Measurements from ENCODE around the gene MYO1D. TPM values are rescaled to one million over a fixed set of nuclear protein-coding genes. Genes with fewer than 3 reads are reported as not detected.

The MYO1D gene
- total and polyA plus RNA-seq, 2 donors (not counting 1 experiment from before 2014, with no cell fraction given) = 5.4 to 26.7 TPM

DNA sequence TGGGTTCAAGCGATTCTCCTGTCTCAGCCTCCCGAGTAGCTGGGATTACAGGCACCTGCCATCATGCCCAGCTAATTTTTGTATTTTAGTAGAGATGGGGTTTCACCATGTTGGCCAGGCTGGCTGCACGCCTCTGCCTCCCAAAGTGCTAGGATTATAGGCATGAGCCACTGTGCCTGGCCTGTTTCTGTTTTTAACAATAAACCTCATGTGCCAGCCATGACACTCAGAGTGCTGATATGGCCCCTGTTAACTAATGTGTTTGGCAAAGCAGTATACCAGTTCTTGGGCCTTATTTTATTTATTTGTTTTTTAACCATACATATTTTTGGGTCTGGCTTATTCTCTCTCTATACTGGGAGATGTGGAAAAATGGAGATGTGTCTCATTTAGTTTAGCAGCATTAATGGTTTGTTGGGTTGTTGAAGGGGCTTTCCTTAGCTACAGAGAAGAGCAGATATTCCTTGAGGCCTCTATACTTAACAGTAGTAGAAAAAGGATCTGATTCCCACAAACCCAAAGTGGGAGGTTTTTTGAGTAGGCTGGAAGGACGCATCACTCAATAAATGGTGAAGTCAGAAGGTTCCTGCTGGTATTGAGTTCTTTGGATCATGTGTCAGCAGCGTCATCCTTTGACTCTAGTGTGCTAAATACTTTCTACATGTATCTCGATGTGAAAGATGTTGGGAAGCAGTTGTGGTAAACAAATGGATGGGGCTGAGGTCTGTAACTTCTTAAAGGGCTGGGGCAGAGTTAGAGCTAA is 406.3 kb downstream of the MYO1D start:
- Histone ChIP-seq H3K27me3 (replicated peaks in 1 of 4; ENCODE audit: control extremely low read depth in 1 of 4, control insufficient read depth in 3 of 4, insufficient read depth in 4 of 4, low read length in 3 of 4) (no peaks in the 10 kb centered on the region), H3K4me3 (ENCODE audit: control extremely low read depth in 1 of 5, extremely low read depth in 1 of 5, insufficient read depth in 1 of 5, low read depth in 2 of 5, low read length in 4 of 5) (no peak overlapping the region), H3K27ac (ENCODE audit: low read length in 2 of 2) (no peak overlapping the region), H3K79me2 (ENCODE audit: control insufficient read depth, insufficient read depth, low read length) (peaks cover 14% of the 10 kb centered on the region), H3K36me3 (replicated peaks in 1 of 2; ENCODE audit: control extremely low read depth in 1 of 2, control insufficient read depth in 1 of 2, extremely low read depth in 1 of 2, insufficient read depth in 2 of 2, low read length in 1 of 2) (peaks cover 26 to 75% of the 10 kb centered on the region in 2 experiments), H3K9me3 (ENCODE audit: control extremely low read depth in 1 of 3, control insufficient read depth in 2 of 3, insufficient read depth in 1 of 3, low read length in 2 of 3) (no peaks in the 10 kb centered on the region), H3K4me2 (replicated peaks; ENCODE audit: low read depth, low read length, poor library complexity, severe bottlenecking) (no peak overlapping the region), H3K9ac (ENCODE audit: low read length) (no peak overlapping the region), H2AFZ (ENCODE audit: insufficient read depth, low read depth, low read length, poor library complexity, severe bottlenecking) (no peak overlapping the region), H4K20me1 (ENCODE audit: control insufficient read depth, insufficient read depth, low read length, poor library complexity, severe bottlenecking) (peaks cover 4% of the 10 kb centered on the region), H3K4me1 (ENCODE audit: control insufficient read depth in 2 of 2, insufficient read depth in 2 of 2, low read length in 2 of 2) (no peaks in the 10 kb centered on the region)
- Mint-ChIP-seq H3K9me3 (ENCODE audit: insufficient read depth) (no peaks in the 10 kb centered on the region), H3K4me1 (no peaks in the 10 kb centered on the region), H3K27me3 (no peaks in the 10 kb centered on the region), H3K27ac (no peak overlapping the region), H3K4me3 (no peak overlapping the region)
- 91% methylated on average over 4 of the region's 6 CpGs for WGBS (ENCODE audit: insufficient coverage)
- intact Hi-C loops (cut with micrococcal nuclease) = no loop called here
- DNase-seq (no peak), ATAC-seq (ENCODE audit: low read depth) (no peak)
- POLR2A ChIA-PET = no interaction called here
- CTCF ChIA-PET = interaction anchor here (2.0 to 8.4 kb wide), 2 partner anchors 8 to 13 kb away, joined by 10 to 66 read pairs; no protein-coding TSS in a partner anchor
- TF ChIP-seq CTCF (IDR thresholded peaks at IDR 0.05) (no peak), EZH2 (IDR thresholded peaks at IDR 0.05; ENCODE audit: borderline replicate concordance, insufficient read depth, low read depth, low read length, poor library complexity, severe bottlenecking) (no peak)

- peaks cover 16% of the 10 kb centered on the region for H3K79me2 ChIP-seq (ENCODE audit: control insufficient read depth, insufficient read depth, low read length)
- no peak for TF ChIP-seq CTCF (IDR thresholded peaks at IDR 0.05)
- TF ChIP-seq EZH2 (IDR thresholded peaks at IDR 0.05; ENCODE audit: borderline replicate concordance, insufficient read depth, low read depth, low read length, poor library complexity, severe bottlenecking) = no peak
- H3K27me3 ChIP-seq (replicated peaks in 1 of 4; ENCODE audit: control extremely low read depth in 1 of 4, control insufficient read depth in 3 of 4, insufficient read depth in 4 of 4, low read length in 3 of 4) = no peaks in the 10 kb centered on the region
- no peak overlapping the region for H3K9ac ChIP-seq (ENCODE audit: low read length)
- CTCF ChIA-PET = no interaction called here
- POLR2A ChIA-PET = no interaction called here
- no peak overlapping the region for H2AFZ ChIP-seq (ENCODE audit: insufficient read depth, low read depth, low read length, poor library complexity, severe bottlenecking)
- H3K9me3 Mint-ChIP-seq (ENCODE audit: insufficient read depth) = no peaks in the 10 kb centered on the region
- intact Hi-C loops (cut with micrococcal nuclease) = no loop called here
- no peaks in the 10 kb centered on the region for H3K4me1 ChIP-seq (ENCODE audit: control insufficient read depth in 2 of 2, insufficient read depth in 2 of 2, low read length in 2 of 2)
- DNase-seq (no peak), ATAC-seq (ENCODE audit: low read depth) (no peak)
- no peak overlapping the region for H3K27ac Mint-ChIP-seq
- peaks cover 4% of the 10 kb centered on the region for H4K20me1 ChIP-seq (ENCODE audit: control insufficient read depth, insufficient read depth, low read length, poor library complexity, severe bottlenecking)
- H3K4me3 ChIP-seq (ENCODE audit: control extremely low read depth in 1 of 5, extremely low read depth in 1 of 5, insufficient read depth in 1 of 5, low read depth in 2 of 5, low read length in 4 of 5) = no peak overlapping the region
- peaks cover 35 to 73% of the 10 kb centered on the region in 2 experiments for H3K36me3 ChIP-seq (replicated peaks in 1 of 2; ENCODE audit: control extremely low read depth in 1 of 2, control insufficient read depth in 1 of 2, extremely low read depth in 1 of 2, insufficient read depth in 2 of 2, low read length in 1 of 2)
- H3K4me2 ChIP-seq (replicated peaks; ENCODE audit: low read depth, low read length, poor library complexity, severe bottlenecking) = no peak overlapping the region
- no peak overlapping the region for H3K4me3 Mint-ChIP-seq
- no peaks in the 10 kb centered on the region for H3K4me1 Mint-ChIP-seq
- H3K9me3 ChIP-seq (ENCODE audit: control extremely low read depth in 1 of 3, control insufficient read depth in 2 of 3, insufficient read depth in 1 of 3, low read length in 2 of 3) = no peaks in the 10 kb centered on the region
- no peak overlapping the region for H3K27ac ChIP-seq (ENCODE audit: low read length in 2 of 2)
- no peaks in the 10 kb centered on the region for H3K27me3 Mint-ChIP-seq
- WGBS (ENCODE audit: insufficient coverage) = no CpG with 5 or more reads among the region's 7 CpGs
Measured at GRCh38 chr17:32467949-32468348, 409.0 kb downstream of the MYO1D start.
